H1 (cell line): Measurements from ENCODE around the gene HKDC1. TPM values are rescaled to one million over a fixed set of nuclear protein-coding genes. Genes with fewer than 3 reads are reported as not detected.

Experiments used
- BACH1 ChIP-seq: IDR thresholded peaks from 2 replicates; pipeline ENCODE4 v1.6.1; 2012; ENCODE audit warnings: low read length, improper control_type of control experiment
- CBX8 ChIP-seq: fragments of 300-800, 300-1000 bp; sonication (generic); IDR thresholded peaks from 2 replicates; pipeline ENCODE4 v1.7.1; 2016; ENCODE audit warnings: low read depth, low read length, borderline replicate concordance
- EZH2 ChIP-seq: fragments of 200-600 bp; sonication (generic); IDR thresholded peaks from 2 replicates; pipeline ENCODE4 v1.7.1; 2012; ENCODE audit warnings: low read depth, mild to moderate bottlenecking, moderate library complexity, low read length, inconsistent platforms; ENCODE audit not compliant: severe bottlenecking
- FOSL1 ChIP-seq: IDR thresholded peaks from 2 replicates; pipeline ENCODE4 v1.6.1; 2011; ENCODE audit warnings: mild to moderate bottlenecking, low read depth, low read length, moderate library complexity; ENCODE audit not compliant: insufficient read depth
- GTF2F1 ChIP-seq: IDR thresholded peaks from 2 replicates; pipeline ENCODE4 v1.6.1; 2012; ENCODE audit warnings: low read depth, low read length, improper control_type of control experiment, borderline replicate concordance
- HDAC6 ChIP-seq: IDR thresholded peaks from one replicate; pipeline ENCODE4 v1.7.1; 2012; ENCODE audit warnings: low read depth, mild to moderate bottlenecking, inconsistent platforms, low read length, moderate library complexity
- JUN ChIP-seq: IDR thresholded peaks from 2 replicates; pipeline ENCODE4 v1.6.1; 2011; ENCODE audit warnings: low read depth, mild to moderate bottlenecking, improper control_type of control experiment, low read length
- KDM5A ChIP-seq: fragments of 200-600 bp; IDR thresholded peaks from 2 replicates; pipeline ENCODE4 v1.7.1; 2012; ENCODE audit warnings: mild to moderate bottlenecking, low read length, inconsistent platforms, mixed read lengths
- POLR2AphosphoS5 ChIP-seq: IDR thresholded peaks from 2 replicates; pipeline ENCODE4 v1.6.1; 2011; ENCODE audit warnings: low read depth, low read length
- RFX5 ChIP-seq: IDR thresholded peaks from 2 replicates; pipeline ENCODE4 v1.6.1; 2011; ENCODE audit warnings: low read depth, low read length, improper control_type of control experiment, borderline replicate concordance
- SAP30 ChIP-seq: fragments of 300-600 bp; sonication (generic); IDR thresholded peaks from 2 replicates; pipeline ENCODE4 v1.7.1; 2012; ENCODE audit warnings: low read length, moderate library complexity, mild to moderate bottlenecking, inconsistent platforms; ENCODE audit not compliant: insufficient read depth, insufficient replicate concordance
- SIN3A ChIP-seq, 2 experiments: IDR thresholded peaks in 1 of 2; conservative IDR thresholded peaks in 1 of 2; 2 replicates each; pipeline ENCODE4 v1.6.1; 2011 to 2012; ENCODE audit warnings: low read length in 2 of 2, improper control_type of control experiment in 1 of 2, low read depth in 1 of 2, mild to moderate bottlenecking in 1 of 2
- SP1 ChIP-seq: IDR thresholded peaks from 2 replicates; pipeline ENCODE4 v1.6.1; 2011; ENCODE audit warnings: low read depth, low read length
- SP4 ChIP-seq: IDR thresholded peaks from 2 replicates; pipeline ENCODE4 v1.6.1; 2012; ENCODE audit warnings: low read length, inconsistent platforms
- TAF1 ChIP-seq: IDR thresholded peaks from 2 replicates; pipeline ENCODE4 v1.6.1; 2011; ENCODE audit warnings: mild to moderate bottlenecking, low read depth, low read length
- TAF7 ChIP-seq: optimal IDR thresholded peaks from 2 replicates; pipeline ENCODE3; 2011; ENCODE audit warnings: low read depth, mild to moderate bottlenecking, inconsistent platforms, low read length, moderate library complexity, borderline replicate concordance
- TBP ChIP-seq: IDR thresholded peaks from 2 replicates; pipeline ENCODE4 v1.6.1; 2011; ENCODE audit warnings: low read depth, low read length, improper control_type of control experiment
- TEAD4 ChIP-seq: IDR thresholded peaks from 2 replicates; pipeline ENCODE4 v1.6.1; 2012; ENCODE audit warnings: low read depth, low read length, inconsistent platforms, mixed read lengths
- YY1 ChIP-seq: IDR thresholded peaks from 2 replicates; pipeline ENCODE4 v1.6.1; 2011; ENCODE audit warnings: low read depth, mild to moderate bottlenecking, low read length
- polyA plus RNA-seq, 7 experiments: library from polyadenylated mRNA; depleted of rRNA in 3 of 7; stranded (reverse) in 5 of 7; unstranded in 2 of 7; fragments of >200 nt in 5 of 7; fragments of 200-250 nt in 2 of 7; gene quantifications; 1 replicate in 5 of 7; 2 replicates in 1 of 7; 4 replicates in 1 of 7; pipeline versions ENCODE4 v1.2.1 to v1.2.3, GENCODE V29; 2011 to 2013; ENCODE audit warnings: missing spikeins in 2 of 7, mixed read lengths in 2 of 7
- total RNA-seq: library from RNA; stranded (reverse); fragmentation: NEBNext Ultra II Directional; extraction: Animal tissue kit (Norgen Biotek cat#: 25700); gene quantifications from 2 replicates; pipeline ENCODE4 v1.2.1, GENCODE V29; 2021
- TF ChIP-seq, protein P1 (sequence below), 3 experiments: IDR thresholded peaks; 1 replicate in 2 of 3; 2 replicates in 1 of 3; pipeline versions ENCODE4 v1.5.1 to v1.6.1; 2011; ENCODE audit warnings: low read length in 3 of 3, mild to moderate bottlenecking in 3 of 3, inconsistent platforms in 2 of 3, low read depth in 1 of 3, moderate library complexity in 1 of 3; ENCODE audit not compliant: insufficient read depth in 1 of 3; ENCODE audit errors: control extremely low read depth in 1 of 3
- TF ChIP-seq, protein P2 (sequence below): IDR thresholded peaks from 2 replicates; pipeline ENCODE4 v1.6.1; 2012; ENCODE audit warnings: low read length, inconsistent platforms

The HKDC1 gene
- total and polyA plus RNA-seq, 2 of the 8 experiments (the other 6 are each of a cell fraction or from before 2014, with no cell fraction given) = 0.12 to 0.78 TPM

- TF ChIP-seq, protein P1, sequence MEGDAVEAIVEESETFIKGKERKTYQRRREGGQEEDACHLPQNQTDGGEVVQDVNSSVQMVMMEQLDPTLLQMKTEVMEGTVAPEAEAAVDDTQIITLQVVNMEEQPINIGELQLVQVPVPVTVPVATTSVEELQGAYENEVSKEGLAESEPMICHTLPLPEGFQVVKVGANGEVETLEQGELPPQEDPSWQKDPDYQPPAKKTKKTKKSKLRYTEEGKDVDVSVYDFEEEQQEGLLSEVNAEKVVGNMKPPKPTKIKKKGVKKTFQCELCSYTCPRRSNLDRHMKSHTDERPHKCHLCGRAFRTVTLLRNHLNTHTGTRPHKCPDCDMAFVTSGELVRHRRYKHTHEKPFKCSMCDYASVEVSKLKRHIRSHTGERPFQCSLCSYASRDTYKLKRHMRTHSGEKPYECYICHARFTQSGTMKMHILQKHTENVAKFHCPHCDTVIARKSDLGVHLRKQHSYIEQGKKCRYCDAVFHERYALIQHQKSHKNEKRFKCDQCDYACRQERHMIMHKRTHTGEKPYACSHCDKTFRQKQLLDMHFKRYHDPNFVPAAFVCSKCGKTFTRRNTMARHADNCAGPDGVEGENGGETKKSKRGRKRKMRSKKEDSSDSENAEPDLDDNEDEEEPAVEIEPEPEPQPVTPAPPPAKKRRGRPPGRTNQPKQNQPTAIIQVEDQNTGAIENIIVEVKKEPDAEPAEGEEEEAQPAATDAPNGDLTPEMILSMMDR (IDR thresholded peaks at IDR 0.05; ENCODE audit: control extremely low read depth in 1 of 3, insufficient read depth in 1 of 3, low read depth in 1 of 3, low read length in 3 of 3) = peak; percentile 86 to 97 (median 94)
- no peak for TF ChIP-seq KDM5A
- TF ChIP-seq HDAC6 = no peak
- no peak for TF ChIP-seq TBP
- TF ChIP-seq POLR2AphosphoS5 = no peak
- no peak for TF ChIP-seq YY1
- no peak for TF ChIP-seq TEAD4
- 0 out of 4 replicates have a peak, but pooled peaks of 1 of the 2 experiments have one; percentile 59 for TF ChIP-seq SIN3A (conservative IDR thresholded peaks at IDR 0.05 in 1 of 2, IDR thresholded peaks at IDR 0.05 in 1 of 2; ENCODE audit: low read depth in 1 of 2, low read length in 2 of 2)
- TF ChIP-seq SAP30 = no peak
- TF ChIP-seq SP1 = no peak
- TF ChIP-seq GTF2F1 = no peak
- TF ChIP-seq FOSL1 = no peak
- TF ChIP-seq, protein P2, sequence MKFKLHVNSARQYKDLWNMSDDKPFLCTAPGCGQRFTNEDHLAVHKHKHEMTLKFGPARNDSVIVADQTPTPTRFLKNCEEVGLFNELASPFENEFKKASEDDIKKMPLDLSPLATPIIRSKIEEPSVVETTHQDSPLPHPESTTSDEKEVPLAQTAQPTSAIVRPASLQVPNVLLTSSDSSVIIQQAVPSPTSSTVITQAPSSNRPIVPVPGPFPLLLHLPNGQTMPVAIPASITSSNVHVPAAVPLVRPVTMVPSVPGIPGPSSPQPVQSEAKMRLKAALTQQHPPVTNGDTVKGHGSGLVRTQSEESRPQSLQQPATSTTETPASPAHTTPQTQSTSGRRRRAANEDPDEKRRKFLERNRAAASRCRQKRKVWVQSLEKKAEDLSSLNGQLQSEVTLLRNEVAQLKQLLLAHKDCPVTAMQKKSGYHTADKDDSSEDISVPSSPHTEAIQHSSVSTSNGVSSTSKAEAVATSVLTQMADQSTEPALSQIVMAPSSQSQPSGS = peak; percentile 91
- TF ChIP-seq CBX8 = no peak
- no peak for TF ChIP-seq EZH2
- no peak for TF ChIP-seq SP4
- no peak for TF ChIP-seq BACH1
- TF ChIP-seq TAF1 = no peak
- no peak for TF ChIP-seq JUN
- TF ChIP-seq TAF7 = no peak
- 0 out of 2 replicates have a peak, but pooled peaks have one; percentile 19 for TF ChIP-seq RFX5
Observed at GRCh38 chr10:69237528-69238159, 17.5 kb downstream of the HKDC1 start (continued).
